Amygdala (tissue), 56 donors: ENCODE data around the gene GRID1.
"Not testable (repeated sequence)": the region's sequence is repeated elsewhere in the genome, so short reads cannot be mapped to it uniquely, and the experiment has no call there.

ENCODE experiments used
- DNase-seq, 56 donors: peaks; one replicate each; lab custom pipeline; 2025; lab: John Stamatoyannopoulos, UW

Gene GRID1

DNA sequence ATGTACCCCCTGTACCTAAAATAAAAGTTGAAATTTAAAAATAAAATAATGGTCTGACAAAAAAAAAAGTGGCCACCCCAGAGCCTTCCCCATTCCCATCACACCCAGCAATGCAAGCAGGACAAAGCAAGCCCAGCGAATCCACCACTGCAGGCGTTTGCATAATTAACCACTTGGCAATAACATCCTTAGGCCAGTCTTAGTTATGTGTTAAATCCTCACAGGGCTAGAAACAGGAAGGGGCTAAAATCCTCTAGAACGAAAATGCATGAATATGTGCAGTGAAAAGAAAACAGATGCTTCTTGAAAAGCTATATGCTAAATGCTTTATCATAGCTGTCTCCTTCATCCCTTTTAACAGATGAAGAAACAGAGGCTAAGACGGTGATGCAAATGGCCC, 229.7 kb downstream of the GRID1 start:
- no peak for DNase-seq

GRCh38 chr10:86135191-86135590, 231.4 kb downstream of the GRID1 start:
- no peak for DNase-seq

DNA sequence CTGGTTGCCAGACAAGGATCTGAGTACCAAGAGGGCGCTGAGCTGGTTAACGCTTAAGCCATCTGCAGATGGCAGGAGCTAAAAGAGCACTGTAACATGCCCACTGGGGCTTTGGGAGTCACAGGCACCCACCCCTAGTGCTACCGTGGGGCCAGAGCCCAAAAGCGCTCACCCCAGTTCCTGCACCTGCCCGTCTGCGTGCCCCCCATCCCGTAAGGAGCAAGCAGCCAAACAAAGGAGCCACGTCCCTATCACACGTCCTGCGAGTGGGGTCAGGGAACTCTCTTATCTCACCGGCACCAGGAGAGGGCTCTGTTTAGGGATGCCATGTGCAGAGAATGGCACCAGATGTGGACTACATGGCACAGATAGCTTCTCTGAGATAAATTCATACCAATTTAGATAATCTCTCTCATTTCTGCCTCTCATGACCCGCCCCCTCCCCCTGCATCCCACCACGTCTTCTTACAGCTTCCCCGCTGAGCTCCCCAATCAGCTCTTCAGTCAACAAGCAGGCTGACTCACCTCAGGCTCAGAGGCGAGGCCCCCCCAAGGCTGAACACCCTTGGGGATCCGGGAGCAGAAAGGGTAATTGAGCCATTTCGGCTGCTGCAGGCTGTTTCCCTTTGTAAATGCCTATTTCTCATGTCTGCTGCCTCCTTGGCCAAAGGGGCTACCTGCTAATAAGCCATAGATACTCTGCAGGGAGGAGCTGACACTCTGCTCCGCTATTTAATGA, 235.7 kb downstream of the GRID1 start:
- DNase-seq = no peak

GRCh38 chr10:86130041-86130440, 236.6 kb downstream of the GRID1 start:
- no peak for DNase-seq

- DNase-seq = no peak
These were observed 238.2 kb downstream of the GRID1 start for GRCh38 chr10:86128360-86128759.

DNA sequence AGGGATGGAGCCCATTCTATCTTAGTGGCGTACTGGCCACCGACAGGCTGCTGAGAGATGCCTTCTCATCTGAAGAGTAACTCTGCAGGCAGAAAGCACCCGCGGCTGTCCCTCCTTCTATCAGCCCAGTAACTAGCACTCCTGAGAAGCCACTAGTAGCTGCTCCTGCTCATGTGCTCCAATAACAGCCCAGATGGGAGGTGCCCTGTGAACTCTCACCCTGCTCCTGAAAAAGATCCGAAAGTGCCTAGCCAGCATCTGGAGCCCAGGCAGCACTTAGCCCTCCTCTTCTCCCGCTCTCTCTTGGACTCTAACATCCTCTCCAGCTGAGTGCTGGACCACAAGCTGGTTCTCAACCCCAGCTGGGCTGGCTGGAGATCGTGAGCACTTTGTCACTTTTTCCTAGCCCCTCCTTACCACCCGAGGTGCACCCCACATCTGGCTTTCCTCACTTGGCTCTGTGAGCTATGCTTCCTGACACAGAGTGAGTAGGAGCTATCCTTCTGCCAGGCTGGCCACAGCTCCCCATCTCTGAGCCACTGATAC, 239.2 kb downstream of the GRID1 start:
- DNase-seq = no peak

GRCh38 chr10:86124734-86125133, 241.9 kb downstream of the GRID1 start:
- no peak for DNase-seq

DNA sequence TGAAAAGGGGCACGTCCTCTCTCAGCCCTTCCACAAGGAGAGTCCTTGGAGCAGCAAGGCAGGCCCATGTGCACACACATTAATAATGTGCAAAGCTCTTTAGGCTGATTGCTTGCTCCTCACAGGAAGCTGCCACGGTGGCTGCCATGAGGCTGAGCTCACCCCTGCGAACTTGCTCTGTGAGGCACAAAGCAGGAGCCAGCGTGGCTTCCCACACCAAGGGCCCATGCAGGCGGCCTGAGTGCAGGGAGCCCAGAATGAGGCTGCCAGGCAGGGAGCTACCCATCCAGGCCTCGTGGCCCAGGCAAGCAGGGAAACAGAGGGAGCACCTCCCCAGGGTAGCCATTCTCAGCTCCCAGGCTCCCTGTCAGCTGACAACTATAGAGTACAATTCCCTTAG, 242.9 kb downstream of the GRID1 start:
- no peak for DNase-seq

- no peak for DNase-seq
These were observed 243.3 kb downstream of the GRID1 start for GRCh38 chr10:86123304-86123703.

DNA sequence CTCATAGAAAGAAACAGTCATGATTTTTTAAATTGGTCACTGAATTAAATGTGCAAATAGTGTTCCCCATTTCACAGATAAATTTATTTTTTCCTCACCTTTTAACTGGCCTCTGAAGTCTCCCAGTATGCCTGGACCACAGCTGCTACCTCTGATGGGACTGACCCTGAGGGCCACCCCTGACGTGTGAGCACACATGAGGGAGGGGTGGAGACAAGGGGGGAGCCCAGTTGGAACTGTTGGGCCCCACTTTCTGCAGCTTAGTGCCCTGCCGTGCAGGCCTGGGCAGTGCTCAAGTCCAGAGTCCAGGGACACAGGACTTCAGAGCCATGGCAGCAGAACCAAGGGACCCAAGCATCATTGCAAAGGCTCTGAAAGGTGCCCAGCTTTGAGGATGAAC, 243.9 kb downstream of the GRID1 start:
- DNase-seq = no peak

DNA sequence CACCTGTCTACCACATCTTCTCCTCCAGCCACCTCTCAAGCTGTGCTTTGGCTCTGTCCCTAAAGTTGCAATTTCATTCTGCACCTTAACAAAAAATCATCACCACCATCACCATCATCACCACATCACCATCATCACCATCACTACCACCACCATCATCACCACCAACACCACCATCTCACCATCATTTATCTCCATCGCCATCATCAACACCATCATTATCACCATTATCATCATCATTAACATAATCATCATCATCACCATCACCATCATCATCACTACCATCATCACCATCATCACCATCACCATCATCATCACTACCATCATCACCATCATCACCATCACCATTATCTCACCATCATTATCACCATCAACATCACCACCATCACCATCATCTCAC, 245.4 kb downstream of the GRID1 start:
- DNase-seq = no peak

- DNase-seq = no peak
These were observed 249.5 kb downstream of the GRID1 start for GRCh38 chr10:86117051-86117450.

DNA sequence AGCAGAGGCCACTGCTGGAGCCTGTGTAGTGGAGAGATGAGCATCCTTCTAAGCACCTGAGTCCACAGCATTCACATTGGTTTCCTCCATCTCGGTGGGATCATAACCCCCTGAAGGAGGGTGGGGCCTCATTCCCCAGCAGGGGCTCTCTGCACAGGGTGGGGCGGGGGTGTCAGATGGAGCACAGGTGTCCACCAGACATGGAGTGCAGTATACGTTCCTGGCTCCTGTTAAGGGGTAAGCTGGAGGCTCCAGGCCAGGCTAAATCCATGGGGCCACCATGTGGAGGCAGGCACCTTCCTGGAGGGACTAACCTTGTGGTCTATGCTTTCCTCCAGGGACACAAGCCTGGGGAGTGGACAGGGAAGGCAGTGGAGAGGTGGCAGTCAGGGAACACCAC, 252.6 kb downstream of the GRID1 start:
- no peak for DNase-seq

DNA sequence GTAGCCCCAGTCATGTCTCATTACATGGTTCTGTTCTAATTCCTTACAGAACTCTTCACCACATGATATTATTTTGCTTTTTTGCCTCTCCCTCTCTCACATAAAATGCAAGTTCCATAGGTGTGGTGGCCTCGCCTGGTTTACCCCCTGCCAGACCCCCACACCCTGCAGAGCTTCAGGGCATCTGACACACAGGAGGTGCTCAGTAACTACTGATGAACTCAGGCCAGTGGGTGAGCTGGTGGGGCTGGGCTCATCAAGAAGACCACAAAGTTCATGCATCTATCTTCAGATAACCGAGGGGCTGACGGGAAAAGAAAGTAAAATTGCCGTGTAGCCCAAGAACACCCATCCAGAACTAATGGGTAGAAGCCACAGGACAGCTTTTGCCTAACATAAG, 253.1 kb downstream of the GRID1 start:
- DNase-seq = no peak

GRCh38 chr10:86113044-86113443, 253.6 kb downstream of the GRID1 start:
- no peak for DNase-seq

GRCh38 chr10:86111902-86112545, 254.6 kb downstream of the GRID1 start:
- no peak for DNase-seq

GRCh38 chr10:86110156-86110786, 256.3 kb downstream of the GRID1 start:
- DNase-seq = no peak

- no peak for DNase-seq
These were observed 257.2 kb downstream of the GRID1 start for GRCh38 chr10:86109421-86109820.

DNA sequence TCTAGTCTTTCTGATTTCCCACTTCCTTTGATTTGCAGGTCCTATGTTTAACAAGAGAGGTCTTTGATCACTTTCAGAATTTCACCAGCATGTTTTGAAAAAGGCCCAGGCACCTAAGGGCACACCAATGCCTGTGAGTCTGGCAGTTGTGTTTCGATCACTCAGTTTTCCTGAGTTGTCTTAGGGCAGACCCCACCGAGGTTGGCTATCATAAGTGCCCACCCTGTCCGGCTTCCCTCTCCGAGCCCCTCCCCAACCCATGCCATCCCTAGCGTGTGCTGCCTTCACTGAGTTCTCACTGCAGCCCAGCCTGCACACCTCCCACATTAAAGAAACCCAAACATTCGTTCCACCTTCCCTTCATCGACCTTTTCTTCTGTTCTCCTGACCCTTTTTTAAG, 257.9 kb downstream of the GRID1 start:
- no peak for DNase-seq

DNA sequence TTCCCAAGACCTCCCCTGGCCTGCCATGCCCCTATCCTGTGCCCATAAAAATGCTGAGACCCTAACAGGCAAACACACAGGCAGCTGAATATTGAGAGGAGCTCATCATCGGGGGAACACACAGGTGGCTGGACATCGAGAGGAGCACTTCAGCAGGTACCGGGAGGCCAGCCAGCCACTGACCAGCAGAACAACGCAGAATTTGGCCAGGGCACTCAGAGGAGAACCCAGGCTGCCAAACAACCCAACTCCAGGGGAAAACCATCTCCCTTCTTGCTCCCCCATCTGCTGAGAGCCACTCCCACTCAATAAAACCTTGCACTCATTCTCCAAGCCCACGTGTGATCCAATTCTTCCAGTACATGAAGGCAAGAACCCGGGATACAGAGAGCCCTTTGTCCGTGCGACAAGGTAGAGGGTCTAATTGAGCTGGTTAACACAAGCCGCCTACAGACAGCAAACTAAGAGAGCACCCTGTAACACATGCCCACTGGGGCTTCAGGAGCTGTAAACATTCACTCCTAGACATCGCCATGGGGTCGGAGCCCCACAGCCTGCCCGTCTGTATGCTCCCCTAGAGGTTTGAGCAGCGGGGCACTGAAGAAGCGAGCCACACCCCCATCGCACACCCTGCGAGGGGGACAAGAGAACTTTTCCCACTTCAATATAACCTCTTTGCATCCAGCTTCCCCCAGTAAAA, 258.8 kb downstream of the GRID1 start:
- not testable (repeated sequence) for DNase-seq

GRCh38 chr10:86107131-86107530, 259.5 kb downstream of the GRID1 start:
- no peak for DNase-seq
